Activated T-helper 17 cell treated with anti-CD3 and anti-CD28 coated beads, Interleukin-2, amount 50 U/mL, for 72 hours (primary cell): ENCODE results near the gene PIGM. TPM values are rescaled to one million over a fixed set of nuclear protein-coding genes. Genes with fewer than 3 reads are reported as not detected.

Experiments used
- ATAC-seq: fragments of 150-1000 bp; cut with Tn5 transposase; replicated peaks from 2 replicates; pipeline ENCODE4 v1.10.0; 2021; ENCODE audit warnings: mild to moderate bottlenecking, moderate library complexity
- H3K27ac Mint-ChIP-seq: one replicate; pipeline ENCODE4 v1.8.0; 2022; ENCODE audit warnings: mixed read lengths
- H3K27me3 Mint-ChIP-seq: one replicate; pipeline ENCODE4 v1.8.0; 2022; ENCODE audit warnings: mixed read lengths
- H3K36me3 Mint-ChIP-seq: one replicate; pipeline ENCODE4 v1.8.0; 2022; ENCODE audit warnings: low read depth, mild to moderate bottlenecking, mixed read lengths
- H3K4me1 Mint-ChIP-seq: one replicate; pipeline ENCODE4 v1.8.0; 2022; ENCODE audit warnings: mixed read lengths
- H3K4me3 Mint-ChIP-seq: one replicate; pipeline ENCODE4 v1.8.0; 2022; ENCODE audit warnings: mild to moderate bottlenecking, mixed read lengths
- H3K9me3 Mint-ChIP-seq: one replicate; pipeline ENCODE4 v1.8.0; 2022; ENCODE audit warnings: mixed read lengths
- total RNA-seq, 2 donors: library from RNA; stranded (reverse); gene quantifications; one replicate each; pipeline ENCODE4 v1.2.3, GENCODE V29; 2022

PIGM gene
- total RNA-seq, 2 donors from 2014 or later = 3.5 to 4.2 TPM

GRCh38 chr1:159996653-159997052 lies 35.1 kb downstream of the PIGM start:
- ATAC-seq = no peak
- Mint-ChIP-seq H3K36me3 (no peaks in the 10 kb centered on the region), H3K4me1 (no peaks in the 10 kb centered on the region), H3K4me3 (no peak overlapping the region), H3K27me3 (peaks cover 12% of the 10 kb centered on the region), H3K27ac (no peak overlapping the region), H3K9me3 (no peaks in the 10 kb centered on the region)

DNA sequence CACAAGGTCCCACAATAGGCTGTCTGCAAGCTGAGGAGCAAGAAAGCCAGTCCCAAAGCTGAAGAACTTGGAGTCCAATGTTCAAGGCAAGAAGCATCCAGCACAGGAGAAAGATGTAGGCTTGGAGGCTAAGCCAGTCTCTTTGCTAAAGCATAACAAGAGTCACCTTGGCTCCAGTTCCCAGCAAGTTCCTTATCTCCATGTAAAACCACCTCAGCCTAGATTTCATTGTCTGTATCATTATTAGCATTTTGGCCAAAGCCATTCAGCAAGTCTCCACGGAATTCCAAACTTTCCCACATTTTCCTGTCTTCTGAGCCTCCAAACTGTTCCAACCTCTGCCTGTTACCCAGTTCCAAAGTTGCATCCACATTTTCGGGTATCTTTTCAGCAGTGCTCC lies 36.9 kb downstream of the PIGM start:
- H3K27ac Mint-ChIP-seq = no peak overlapping the region
- peaks cover 12% of the 10 kb centered on the region for H3K27me3 Mint-ChIP-seq
- H3K4me3 Mint-ChIP-seq = no peak overlapping the region
- no peaks in the 10 kb centered on the region for H3K36me3 Mint-ChIP-seq
- ATAC-seq = no peak
- no peaks in the 10 kb centered on the region for H3K9me3 Mint-ChIP-seq
- peaks cover 5% of the 10 kb centered on the region for H3K4me1 Mint-ChIP-seq

DNA sequence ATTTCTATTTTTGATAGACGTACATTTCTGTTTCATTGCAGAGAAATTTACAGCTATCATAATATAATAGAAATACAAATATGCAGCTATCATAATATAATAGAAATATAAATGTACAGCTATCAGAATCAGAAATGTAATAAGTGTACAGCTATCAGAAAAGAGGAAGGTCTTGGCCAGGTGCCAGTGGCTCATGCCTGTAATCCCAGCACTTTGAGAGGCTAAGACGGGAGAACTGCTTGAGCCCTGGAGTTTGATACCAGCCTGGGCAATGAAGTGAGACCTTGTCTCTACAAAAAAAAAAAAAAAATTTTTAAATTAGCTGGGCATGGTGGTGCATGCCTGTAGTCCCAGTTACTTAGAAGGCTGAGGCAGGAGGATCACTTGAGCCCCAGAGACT lies 37.9 kb downstream of the PIGM start:
- Mint-ChIP-seq H3K9me3 (no peaks in the 10 kb centered on the region), H3K4me1 (peaks cover 5% of the 10 kb centered on the region), H3K27ac (no peak overlapping the region), H3K27me3 (peaks cover 12% of the 10 kb centered on the region), H3K4me3 (no peak overlapping the region), H3K36me3 (no peaks in the 10 kb centered on the region)
- ATAC-seq = no peak

DNA sequence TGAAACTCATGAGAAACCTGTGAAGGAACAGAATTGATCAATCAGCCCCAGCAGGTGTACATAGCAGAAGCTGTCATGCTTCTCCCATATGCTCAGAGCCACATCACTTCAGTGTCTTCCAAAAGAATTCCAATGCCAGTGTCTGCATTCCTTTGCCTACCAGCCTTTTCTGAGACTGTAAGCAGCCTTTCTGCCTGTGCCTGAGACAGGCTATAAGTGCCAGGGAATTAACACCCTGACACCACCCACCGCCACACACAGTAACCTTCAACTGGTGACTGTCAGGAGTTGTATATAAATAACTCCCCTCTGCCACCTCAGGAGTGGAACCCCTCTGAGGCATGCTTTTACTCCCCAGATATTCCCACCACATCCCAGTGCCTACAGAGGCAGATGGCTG lies 39.6 kb downstream of the PIGM start:
- H3K4me3 Mint-ChIP-seq = no peak overlapping the region
- no peak overlapping the region for H3K27ac Mint-ChIP-seq
- H3K36me3 Mint-ChIP-seq = no peaks in the 10 kb centered on the region
- H3K4me1 Mint-ChIP-seq = peaks cover 5% of the 10 kb centered on the region
- H3K27me3 Mint-ChIP-seq = peaks cover 13% of the 10 kb centered on the region
- ATAC-seq = no peak
- no peaks in the 10 kb centered on the region for H3K9me3 Mint-ChIP-seq

GRCh38 chr1:159991513-159991912 lies 40.3 kb downstream of the PIGM start:
- peaks cover 16% of the 10 kb centered on the region for H3K27me3 Mint-ChIP-seq
- no peaks in the 10 kb centered on the region for H3K36me3 Mint-ChIP-seq
- peak; percentile 70 for ATAC-seq
- H3K4me3 Mint-ChIP-seq = peak overlapping the region; percentile 41
- no peaks in the 10 kb centered on the region for H3K9me3 Mint-ChIP-seq
- peaks cover 5% of the 10 kb centered on the region for H3K4me1 Mint-ChIP-seq
- H3K27ac Mint-ChIP-seq = no peak overlapping the region

- Mint-ChIP-seq H3K27ac (no peak overlapping the region), H3K4me3 (no peak overlapping the region), H3K36me3 (no peaks in the 10 kb centered on the region), H3K27me3 (peaks cover 20% of the 10 kb centered on the region), H3K4me1 (peaks cover 5% of the 10 kb centered on the region), H3K9me3 (no peaks in the 10 kb centered on the region)
- ATAC-seq = no peak
Observed at GRCh38 chr1:159990005-159990404, 41.8 kb downstream of the PIGM start.

- Mint-ChIP-seq H3K27ac (no peak overlapping the region), H3K9me3 (no peaks in the 10 kb centered on the region), H3K4me3 (no peak overlapping the region), H3K36me3 (no peaks in the 10 kb centered on the region), H3K27me3 (peaks cover 20% of the 10 kb centered on the region), H3K4me1 (peaks cover 5% of the 10 kb centered on the region)
- no peak for ATAC-seq
Observed at GRCh38 chr1:159989581-159989980, 42.2 kb downstream of the PIGM start.

DNA sequence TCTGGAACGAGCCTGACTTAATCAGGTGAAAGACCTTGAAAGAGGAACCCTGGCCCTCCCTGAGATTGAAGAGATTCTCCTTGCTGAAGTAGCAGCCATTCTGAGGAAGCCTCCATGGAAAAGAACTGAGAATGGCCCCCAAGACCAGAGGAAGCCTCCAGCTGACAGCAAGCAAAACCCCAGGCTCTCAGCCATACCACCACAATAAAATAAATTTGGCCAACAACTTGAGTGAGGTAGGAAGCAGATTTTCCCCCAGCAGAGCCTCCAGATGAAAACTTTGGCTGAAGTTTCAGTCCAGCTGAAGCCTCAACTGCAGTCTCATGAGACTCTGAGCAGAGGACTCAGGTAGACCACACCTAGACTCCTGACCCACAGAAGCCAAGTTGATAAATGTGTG lies 43.8 kb downstream of the PIGM start:
- Mint-ChIP-seq H3K27ac (no peak overlapping the region), H3K36me3 (no peaks in the 10 kb centered on the region), H3K4me1 (peaks cover 5% of the 10 kb centered on the region), H3K27me3 (peaks cover 23% of the 10 kb centered on the region), H3K4me3 (no peak overlapping the region), H3K9me3 (no peaks in the 10 kb centered on the region)
- no peak for ATAC-seq

DNA sequence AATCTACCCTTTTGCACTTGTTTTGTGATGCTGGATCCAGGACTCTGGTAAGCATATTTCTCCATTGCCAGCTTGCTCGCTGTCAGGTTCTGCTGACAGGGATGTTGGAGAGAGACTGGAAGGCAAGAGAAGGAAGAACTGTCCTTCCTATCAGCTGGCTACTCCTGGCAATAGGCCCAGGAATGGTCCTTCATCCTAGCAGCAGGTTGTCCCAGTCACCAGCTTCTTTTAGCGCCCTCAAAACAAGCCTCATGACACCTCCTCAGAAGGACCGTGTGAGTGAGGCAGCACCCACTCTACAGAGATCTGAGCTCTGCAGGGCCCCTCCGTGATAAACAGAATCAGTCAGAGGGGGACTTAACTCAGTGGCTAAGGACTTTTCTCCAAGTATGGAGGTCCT lies 44.6 kb downstream of the PIGM start:
- Mint-ChIP-seq H3K4me1 (peaks cover 5% of the 10 kb centered on the region), H3K27me3 (peaks cover 21% of the 10 kb centered on the region), H3K27ac (no peak overlapping the region), H3K4me3 (no peak overlapping the region), H3K36me3 (no peaks in the 10 kb centered on the region), H3K9me3 (no peaks in the 10 kb centered on the region)
- ATAC-seq = no peak

DNA sequence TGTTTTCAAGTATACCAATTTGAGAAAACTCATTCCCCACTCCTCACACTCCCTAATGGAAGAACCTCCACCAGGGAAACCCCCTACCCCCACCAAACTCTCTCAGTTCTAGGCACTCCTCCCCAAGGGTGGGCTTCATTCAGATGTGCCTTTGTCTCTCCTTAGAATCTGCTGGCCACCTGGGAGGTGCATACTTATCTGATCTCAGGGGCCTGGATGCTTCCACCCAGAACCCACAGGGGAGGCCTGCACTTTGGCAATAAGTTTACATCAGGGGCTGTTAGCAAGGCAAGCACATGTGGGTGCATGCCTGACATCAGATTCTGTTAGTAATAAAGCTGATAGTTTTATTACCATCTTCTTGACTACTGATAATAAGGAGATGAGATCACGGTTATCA lies 45.3 kb downstream of the PIGM start:
- H3K4me3 Mint-ChIP-seq = no peak overlapping the region
- H3K27ac Mint-ChIP-seq = no peak overlapping the region
- no peak for ATAC-seq
- H3K4me1 Mint-ChIP-seq = peaks cover 5% of the 10 kb centered on the region
- peaks cover 25% of the 10 kb centered on the region for H3K27me3 Mint-ChIP-seq
- no peaks in the 10 kb centered on the region for H3K9me3 Mint-ChIP-seq
- H3K36me3 Mint-ChIP-seq = no peaks in the 10 kb centered on the region

- peaks cover 25% of the 10 kb centered on the region for H3K27me3 Mint-ChIP-seq
Observed at GRCh38 chr1:159986093-159986492, 45.7 kb downstream of the PIGM start.

GRCh38 chr1:159985473-159985872 lies 46.3 kb downstream of the PIGM start:
- no peak for ATAC-seq
- Mint-ChIP-seq H3K27ac (no peak overlapping the region), H3K9me3 (no peaks in the 10 kb centered on the region), H3K4me1 (no peaks in the 10 kb centered on the region), H3K36me3 (no peaks in the 10 kb centered on the region), H3K27me3 (peaks cover 29% of the 10 kb centered on the region), H3K4me3 (no peak overlapping the region)

More at GRCh38 chr1:159986093-159986492, 45.7 kb downstream of the PIGM start:
- no peaks in the 10 kb centered on the region for H3K9me3 Mint-ChIP-seq
- H3K36me3 Mint-ChIP-seq = no peaks in the 10 kb centered on the region
- ATAC-seq = no peak
- peaks cover under 1% of the 10 kb centered on the region for H3K4me1 Mint-ChIP-seq
- no peak overlapping the region for H3K4me3 Mint-ChIP-seq
- H3K27ac Mint-ChIP-seq = no peak overlapping the region

GRCh38 chr1:159983681-159984080 lies 48.1 kb downstream of the PIGM start:
- Mint-ChIP-seq H3K4me1 (no peaks in the 10 kb centered on the region), H3K27ac (no peak overlapping the region), H3K4me3 (no peak overlapping the region), H3K27me3 (peaks cover 45% of the 10 kb centered on the region), H3K9me3 (no peaks in the 10 kb centered on the region), H3K36me3 (no peaks in the 10 kb centered on the region)
- no peak for ATAC-seq

DNA sequence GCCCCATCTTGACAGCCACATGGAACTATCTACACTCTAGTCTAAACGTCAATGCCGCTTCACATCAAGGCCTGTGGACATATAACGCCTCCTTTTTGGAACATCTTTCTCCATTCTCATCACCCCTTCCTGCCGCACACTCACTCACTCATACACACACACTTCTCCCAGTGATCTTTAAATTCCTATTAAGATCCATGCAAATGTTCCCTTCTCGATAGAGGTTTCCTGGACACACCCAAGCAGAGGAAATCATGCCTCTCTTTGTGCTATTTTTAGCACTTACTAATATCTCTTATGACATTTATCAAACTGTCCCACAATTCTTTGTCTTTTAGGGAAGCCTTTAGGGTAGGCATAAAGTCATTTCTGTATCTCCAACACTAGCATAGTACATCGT lies 49.5 kb downstream of the PIGM start:
- ATAC-seq = no peak
- H3K27ac Mint-ChIP-seq = no peak overlapping the region
- no peaks in the 10 kb centered on the region for H3K4me1 Mint-ChIP-seq
- H3K9me3 Mint-ChIP-seq = no peaks in the 10 kb centered on the region
- H3K4me3 Mint-ChIP-seq = no peak overlapping the region
- no peaks in the 10 kb centered on the region for H3K36me3 Mint-ChIP-seq
- peaks cover 48% of the 10 kb centered on the region for H3K27me3 Mint-ChIP-seq

DNA sequence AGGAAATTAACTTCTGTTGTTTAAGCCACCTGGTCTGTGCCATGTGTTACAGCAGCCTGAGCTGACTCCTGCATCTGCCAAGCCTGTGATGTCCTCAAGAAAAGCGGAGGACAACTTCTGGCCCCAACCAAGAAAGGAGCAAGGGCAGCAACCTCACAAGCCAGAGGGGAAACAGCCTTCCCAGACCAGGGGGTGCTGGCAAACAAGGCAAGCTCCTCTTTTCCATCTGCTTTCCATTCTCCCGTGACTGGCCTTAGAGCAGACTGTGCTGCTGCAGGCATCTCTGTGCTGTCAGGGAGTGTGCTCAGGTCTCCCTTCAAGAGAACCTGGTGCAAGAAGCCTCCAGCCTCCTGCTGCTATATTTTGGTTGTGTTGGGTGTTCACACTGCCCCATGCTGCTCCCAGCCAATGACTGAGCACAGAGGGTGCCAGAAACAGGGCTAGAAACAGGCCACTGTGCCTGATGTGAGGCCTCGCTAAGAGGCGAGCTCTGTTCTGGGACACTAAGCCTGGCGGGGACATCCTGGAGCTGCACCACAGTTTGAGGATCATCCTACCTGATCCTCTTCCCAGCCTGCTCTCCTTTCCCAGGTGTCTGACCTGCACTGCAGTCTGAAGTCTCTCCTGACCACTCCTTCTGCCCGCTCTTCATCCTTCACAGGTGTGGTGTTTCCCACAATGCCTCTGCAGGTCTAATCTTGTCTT lies 50.3 kb downstream of the PIGM start:
- no peaks in the 10 kb centered on the region for H3K36me3 Mint-ChIP-seq
- H3K27ac Mint-ChIP-seq = no peak overlapping the region
- H3K4me1 Mint-ChIP-seq = no peaks in the 10 kb centered on the region

GRCh38 chr1:159980786-159981185 lies 51.0 kb downstream of the PIGM start:
- Mint-ChIP-seq H3K27me3 (peaks cover 48% of the 10 kb centered on the region), H3K4me1 (no peaks in the 10 kb centered on the region), H3K36me3 (no peaks in the 10 kb centered on the region), H3K27ac (no peak overlapping the region), H3K9me3 (no peaks in the 10 kb centered on the region), H3K4me3 (no peak overlapping the region)
- ATAC-seq = no peak

More for the DNA sequence above, 50.3 kb downstream of the PIGM start:
- no peak for ATAC-seq
- Mint-ChIP-seq H3K27me3 (peaks cover 50% of the 10 kb centered on the region), H3K9me3 (no peaks in the 10 kb centered on the region), H3K4me3 (no peak overlapping the region)
